GM12891 (cell line): ENCODE measurements around the gene LMO7.

Experiments
- PAX5 ChIP-seq: IDR thresholded peaks from 2 replicates; pipeline ENCODE4 v1.6.1; 2011; ENCODE audit warnings: low read length, moderate library complexity, mild to moderate bottlenecking; ENCODE audit not compliant: insufficient read depth, severe bottlenecking
- POLR2A ChIP-seq: IDR thresholded peaks from 2 replicates; pipeline ENCODE4 v1.6.1; 2011; ENCODE audit warnings: low read depth, low read length, control low read depth
- POLR2AphosphoS5 ChIP-seq: IDR thresholded peaks from 2 replicates; pipeline ENCODE4 v1.6.1; 2011; ENCODE audit warnings: low read depth, low read length, control low read depth
- POU2F2 ChIP-seq: IDR thresholded peaks from 2 replicates; pipeline ENCODE4 v1.6.1; 2011; ENCODE audit warnings: low read depth, mild to moderate bottlenecking, control low read depth, low read length, moderate library complexity
- SPI1 ChIP-seq: IDR thresholded peaks from 2 replicates; pipeline ENCODE4 v1.6.1; 2011; ENCODE audit warnings: low read depth, low read length, control low read depth
- TAF1 ChIP-seq: IDR thresholded peaks from 2 replicates; pipeline ENCODE4 v1.6.1; 2011; ENCODE audit warnings: low read depth, low read length, control low read depth

DNA sequence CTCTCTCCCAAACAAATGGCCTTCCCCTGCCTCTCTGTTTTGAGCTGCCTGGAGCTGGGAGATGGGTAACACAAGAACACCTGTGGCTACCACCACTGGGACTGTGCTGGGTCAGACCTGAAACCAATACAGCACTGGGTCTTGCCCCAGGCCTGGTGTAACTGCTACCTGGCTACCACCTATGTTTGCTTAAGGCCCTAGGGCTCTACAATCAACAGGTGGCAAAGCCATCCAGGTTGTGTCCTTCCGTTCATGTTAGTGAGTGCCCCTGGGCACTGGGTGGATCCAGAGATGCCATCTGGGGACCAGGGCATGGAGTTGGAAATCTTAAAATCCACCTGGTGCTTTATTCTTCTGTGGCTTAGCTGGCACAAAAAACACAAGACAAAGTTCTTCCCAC, 18.9 kb upstream of the LMO7 start:
- TF ChIP-seq POLR2A, result no peak
- TF ChIP-seq TAF1, result no peak
- TF ChIP-seq POLR2AphosphoS5, result no peak
- no peak for TF ChIP-seq SPI1
- no peak for TF ChIP-seq PAX5
- no peak for TF ChIP-seq POU2F2
